Myocyte (in vitro differentiated cells): ENCODE measurements around the gene MPPE1. TPM values are rescaled to one million over a fixed set of nuclear protein-coding genes. Genes with fewer than 3 reads are reported as not detected.

Source experiments
- DNase-seq: peaks from one replicate; pipeline ENCODE4 v3.0.0-alpha.2; 2012; ENCODE audit warnings: low read depth
- total RNA-seq: library from RNA; depleted of rRNA; stranded (reverse); fragments of >200 nt; gene quantifications from 2 replicates; pipeline ENCODE4 v1.2.3, GENCODE V29; 2014

Gene MPPE1
- total RNA-seq, 1 donor from 2014 or later: 25.0 TPM

GRCh38 chr18:11885278-11885947 lies 22.7 kb downstream of the MPPE1 start:
- DNase-seq: no peak

- no peak for DNase-seq
These were observed 23.6 kb downstream of the MPPE1 start for GRCh38 chr18:11884396-11885030.

- no peak for DNase-seq
These were observed 25.0 kb downstream of the MPPE1 start for GRCh38 chr18:11883153-11883552.

- DNase-seq: no peak
These were observed 25.5 kb downstream of the MPPE1 start for GRCh38 chr18:11882636-11883035.

GRCh38 chr18:11880586-11881304 lies 27.4 kb downstream of the MPPE1 start:
- no peak for DNase-seq

- no peak for DNase-seq
These were observed 30.5 kb downstream of the MPPE1 start for GRCh38 chr18:11877497-11878135.

- no peak for DNase-seq
These were observed 33.4 kb downstream of the MPPE1 start for GRCh38 chr18:11874676-11875075.

GRCh38 chr18:11873670-11874340 lies 34.3 kb downstream of the MPPE1 start:
- no peak for DNase-seq

- peak; percentile 87 for DNase-seq
These were observed 35.5 kb downstream of the MPPE1 start for GRCh38 chr18:11872479-11873136.

- no peak for DNase-seq
These were observed 36.6 kb downstream of the MPPE1 start for GRCh38 chr18:11871501-11871900.

- no peak for DNase-seq
These were observed 39.9 kb downstream of the MPPE1 start for GRCh38 chr18:11868230-11868629.

GRCh38 chr18:11866764-11867163 lies 41.4 kb downstream of the MPPE1 start:
- DNase-seq: no peak

- DNase-seq: no peak
These were observed 41.8 kb downstream of the MPPE1 start for GRCh38 chr18:11866329-11866728.

GRCh38 chr18:11865071-11865470 lies 43.0 kb downstream of the MPPE1 start:
- no peak for DNase-seq

GRCh38 chr18:11864471-11864870 lies 43.6 kb downstream of the MPPE1 start:
- no peak for DNase-seq

GRCh38 chr18:11862468-11863137 lies 45.5 kb downstream of the MPPE1 start:
- DNase-seq: no peak

GRCh38 chr18:11861583-11862288 lies 46.4 kb downstream of the MPPE1 start:
- no peak for DNase-seq

- DNase-seq: no peak
These were observed 47.3 kb downstream of the MPPE1 start for GRCh38 chr18:11860594-11861450.
